HEK293T (cell line): ENCODE measurements around the gene HOXA6.

Source experiments
- BHLHE40 ChIP-seq: fragments of 450-650 bp; IDR thresholded peaks from 2 replicates; pipeline ENCODE4 v1.6.1; 2016; ENCODE audit warnings: mild to moderate bottlenecking, moderate library complexity, borderline replicate concordance
- ELF4 ChIP-seq: fragments of 450-650 bp; IDR thresholded peaks from 2 replicates; pipeline ENCODE4 v1.6.1; 2017; ENCODE audit warnings: antibody characterized with exemption
- L3MBTL2 ChIP-seq: fragments of 450-650 bp; conservative IDR thresholded peaks from 2 replicates; pipeline ENCODE4 v1.6.1; 2016; ENCODE audit warnings: mild to moderate bottlenecking
- TARDBP ChIP-seq: fragments of 450-650 bp; IDR thresholded peaks from 2 replicates; pipeline ENCODE4 v1.6.1; 2016

DNA sequence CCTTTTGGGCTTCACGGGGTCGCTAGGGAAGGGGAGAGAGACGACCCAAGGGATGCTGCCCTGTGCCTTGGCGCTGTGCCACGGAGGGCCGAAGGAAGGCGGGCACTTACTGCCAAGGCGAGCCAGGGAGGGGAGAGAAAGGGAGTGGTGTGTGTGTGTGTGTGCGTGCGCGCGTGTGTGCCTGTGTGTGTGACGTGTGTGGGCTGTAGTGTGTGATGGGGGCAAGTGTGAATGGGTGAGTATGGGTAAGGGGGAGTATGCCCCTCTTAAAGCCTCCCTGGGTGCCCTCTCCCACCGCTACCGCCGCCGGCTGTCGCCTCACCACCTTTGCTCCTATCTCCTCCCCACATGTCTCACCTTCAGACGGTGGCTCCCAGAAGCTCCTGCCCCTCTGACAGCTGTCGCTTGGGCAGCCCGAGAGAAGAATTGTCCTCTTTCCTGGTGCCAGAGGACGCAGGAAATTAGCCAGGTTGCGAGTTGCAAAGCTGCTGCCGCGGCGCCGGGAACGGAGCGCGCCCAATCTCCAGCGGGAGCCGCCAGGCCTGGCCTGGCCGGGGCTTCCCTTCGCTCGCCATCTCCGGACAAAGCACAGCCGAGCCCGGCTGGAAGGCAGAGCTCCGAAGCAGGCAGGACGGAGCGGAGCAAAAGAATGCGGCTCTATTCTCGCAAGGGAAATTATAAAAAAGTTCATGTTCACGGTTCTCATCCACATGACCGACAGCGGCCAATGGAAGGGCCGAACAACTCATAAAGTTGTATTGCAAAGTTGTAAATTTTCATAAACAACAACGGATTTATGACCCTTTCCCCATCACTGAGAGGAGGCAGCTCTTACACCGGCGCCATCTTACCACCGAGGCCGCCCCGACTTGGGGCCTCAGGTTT lies 4.6 kb upstream of the HOXA6 start, which contains the start of gene HOXA3:
- TF ChIP-seq L3MBTL2 (no peak), BHLHE40 (no peak), ELF4 (peak; percentile 94), TARDBP (no peak)
